WTC11 (cell line): ENCODE results near the gene TEX28.

Experiments
- CREB1 ChIP-seq: sonication (generic); formaldehyde crosslinking; IDR thresholded peaks from 2 replicates; pipeline ENCODE4 v1.8.0; 2023; ENCODE audit warnings: mild to moderate bottlenecking, missing genetic modification reagents
- ESRRA ChIP-seq: sonication (generic); formaldehyde crosslinking; IDR thresholded peaks from 2 replicates; pipeline ENCODE4 v1.8.1; 2022; ENCODE audit warnings: mild to moderate bottlenecking, missing genetic modification reagents, borderline replicate concordance
- SMAD4 ChIP-seq: sonication (generic); formaldehyde crosslinking; IDR thresholded peaks from 2 replicates; pipeline ENCODE4 v1.8.0; 2022; ENCODE audit warnings: mild to moderate bottlenecking, missing genetic modification reagents
- TEAD4 ChIP-seq: sonication (generic); formaldehyde crosslinking; IDR thresholded peaks from 2 replicates; pipeline ENCODE4 v1.8.0; 2022; ENCODE audit warnings: mild to moderate bottlenecking, missing genetic modification reagents
- TF ChIP-seq, protein P1 (sequence below): fragments of 200-600 bp; IDR thresholded peaks from 2 replicates; pipeline ENCODE4 v1.8.0; 2022; ENCODE audit warnings: antibody characterized with exemption

DNA sequence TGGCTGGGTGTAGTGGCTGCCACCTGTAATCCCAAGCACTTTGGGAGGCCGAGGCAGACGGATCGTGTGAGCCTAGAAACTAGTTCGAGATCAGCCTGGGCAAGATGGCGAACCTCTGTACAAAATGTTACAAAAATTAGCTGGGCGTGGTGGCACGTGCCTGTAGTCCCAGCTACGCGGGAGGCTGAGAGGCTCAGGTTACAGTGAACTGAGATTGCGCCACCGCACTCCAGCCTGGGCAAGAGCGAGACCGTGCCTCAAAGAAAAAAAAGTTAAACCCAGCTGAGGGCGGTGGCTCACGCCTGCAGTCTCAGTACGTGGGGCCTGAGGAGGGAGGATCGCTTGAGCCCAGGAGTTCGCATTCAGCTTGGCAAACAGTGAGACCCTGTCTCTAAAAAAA lies 1.8 kb upstream of the TEX28 start:
- TF ChIP-seq ESRRA (CRISPR knock-in tag), result no peak
- no peak for TF ChIP-seq SMAD4
- TF ChIP-seq, protein P1, sequence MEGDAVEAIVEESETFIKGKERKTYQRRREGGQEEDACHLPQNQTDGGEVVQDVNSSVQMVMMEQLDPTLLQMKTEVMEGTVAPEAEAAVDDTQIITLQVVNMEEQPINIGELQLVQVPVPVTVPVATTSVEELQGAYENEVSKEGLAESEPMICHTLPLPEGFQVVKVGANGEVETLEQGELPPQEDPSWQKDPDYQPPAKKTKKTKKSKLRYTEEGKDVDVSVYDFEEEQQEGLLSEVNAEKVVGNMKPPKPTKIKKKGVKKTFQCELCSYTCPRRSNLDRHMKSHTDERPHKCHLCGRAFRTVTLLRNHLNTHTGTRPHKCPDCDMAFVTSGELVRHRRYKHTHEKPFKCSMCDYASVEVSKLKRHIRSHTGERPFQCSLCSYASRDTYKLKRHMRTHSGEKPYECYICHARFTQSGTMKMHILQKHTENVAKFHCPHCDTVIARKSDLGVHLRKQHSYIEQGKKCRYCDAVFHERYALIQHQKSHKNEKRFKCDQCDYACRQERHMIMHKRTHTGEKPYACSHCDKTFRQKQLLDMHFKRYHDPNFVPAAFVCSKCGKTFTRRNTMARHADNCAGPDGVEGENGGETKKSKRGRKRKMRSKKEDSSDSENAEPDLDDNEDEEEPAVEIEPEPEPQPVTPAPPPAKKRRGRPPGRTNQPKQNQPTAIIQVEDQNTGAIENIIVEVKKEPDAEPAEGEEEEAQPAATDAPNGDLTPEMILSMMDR, result no peak
- TF ChIP-seq TEAD4 (CRISPR knock-in tag), result no peak
- TF ChIP-seq CREB1, result no peak
